HUES48 (cell line): ENCODE data around the gene BTG2.

Experiments
- H3K27ac ChIP-seq: one replicate; pipeline ENCODE4 v1.7.0; 2013; ENCODE audit warnings: low read depth, low read length, inconsistent platforms
- H3K27me3 ChIP-seq: 2 replicates; pipeline ENCODE4 v1.6.1; 2013; ENCODE audit warnings: mild to moderate bottlenecking, low read length; ENCODE audit not compliant: control insufficient read depth, insufficient read depth
- H3K36me3 ChIP-seq: 2 replicates; pipeline ENCODE4 v1.6.1; 2013; ENCODE audit warnings: low read length; ENCODE audit not compliant: control insufficient read depth, insufficient read depth
- H3K4me1 ChIP-seq: 2 replicates; pipeline ENCODE4 v1.6.1; 2013; ENCODE audit warnings: mild to moderate bottlenecking, low read length; ENCODE audit not compliant: control insufficient read depth, insufficient read depth
- H3K4me3 ChIP-seq: 2 replicates; pipeline ENCODE4 v1.5.1; 2013; ENCODE audit warnings: mild to moderate bottlenecking, low read depth, low read length
- H3K9ac ChIP-seq: 2 replicates; pipeline ENCODE4 v1.6.1; 2013; ENCODE audit warnings: mild to moderate bottlenecking, low read depth, low read length, moderate library complexity
- H3K9me3 ChIP-seq: 2 replicates; pipeline ENCODE4 v1.6.1; 2013; ENCODE audit warnings: low read length; ENCODE audit not compliant: control insufficient read depth, insufficient read depth

The BTG2 gene

GRCh38 chr1:203349166-203349565 is 43.8 kb downstream of the BTG2 start:
- Histone ChIP-seq H3K36me3 (no peaks in the 10 kb centered on the region), H3K4me1 (no peaks in the 10 kb centered on the region), H3K27me3 (no peaks in the 10 kb centered on the region), H3K27ac (no peak overlapping the region), H3K9ac (no peak overlapping the region), H3K9me3 (no peaks in the 10 kb centered on the region), H3K4me3 (no peak overlapping the region)

DNA sequence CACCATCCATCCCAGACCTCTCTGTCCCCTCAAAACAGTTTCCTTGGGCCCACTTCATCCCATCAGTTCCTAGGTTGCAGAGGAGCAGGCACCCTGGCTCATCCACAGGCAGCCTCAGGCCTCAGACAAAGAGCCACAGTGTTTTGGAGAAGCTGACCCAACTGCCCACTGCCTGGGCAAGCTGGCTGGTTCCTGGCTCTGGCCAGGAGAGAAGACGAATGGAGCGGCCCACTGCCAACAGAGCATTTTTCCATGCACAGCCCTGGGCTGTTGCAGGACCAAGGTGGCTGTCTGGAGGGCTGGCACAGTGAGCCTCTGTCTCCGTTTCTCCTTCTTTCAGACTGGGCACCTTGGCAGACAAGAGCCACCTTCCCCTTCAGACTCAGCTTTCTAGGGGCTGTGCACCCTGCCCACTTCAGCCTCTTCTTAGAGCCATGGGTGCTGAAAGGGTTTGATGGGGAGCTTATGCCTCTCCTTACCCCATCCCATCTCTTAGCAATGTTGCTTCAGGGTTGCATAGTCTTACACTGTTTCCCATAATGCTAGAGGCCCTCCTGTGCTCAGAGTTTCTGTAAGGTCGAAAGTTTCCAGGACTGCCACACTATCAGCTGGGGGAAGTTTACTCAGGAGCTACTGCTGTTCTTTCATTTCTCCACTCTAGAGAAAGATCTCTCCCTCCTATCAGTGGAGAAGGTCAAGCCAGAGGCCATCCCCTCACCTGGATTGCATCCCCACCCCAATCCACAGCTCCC is 44.6 kb downstream of the BTG2 start:
- Histone ChIP-seq H3K27me3 (no peaks in the 10 kb centered on the region), H3K9ac (no peak overlapping the region), H3K27ac (no peak overlapping the region), H3K4me1 (no peaks in the 10 kb centered on the region), H3K4me3 (no peak overlapping the region), H3K36me3 (no peaks in the 10 kb centered on the region), H3K9me3 (no peaks in the 10 kb centered on the region)

DNA sequence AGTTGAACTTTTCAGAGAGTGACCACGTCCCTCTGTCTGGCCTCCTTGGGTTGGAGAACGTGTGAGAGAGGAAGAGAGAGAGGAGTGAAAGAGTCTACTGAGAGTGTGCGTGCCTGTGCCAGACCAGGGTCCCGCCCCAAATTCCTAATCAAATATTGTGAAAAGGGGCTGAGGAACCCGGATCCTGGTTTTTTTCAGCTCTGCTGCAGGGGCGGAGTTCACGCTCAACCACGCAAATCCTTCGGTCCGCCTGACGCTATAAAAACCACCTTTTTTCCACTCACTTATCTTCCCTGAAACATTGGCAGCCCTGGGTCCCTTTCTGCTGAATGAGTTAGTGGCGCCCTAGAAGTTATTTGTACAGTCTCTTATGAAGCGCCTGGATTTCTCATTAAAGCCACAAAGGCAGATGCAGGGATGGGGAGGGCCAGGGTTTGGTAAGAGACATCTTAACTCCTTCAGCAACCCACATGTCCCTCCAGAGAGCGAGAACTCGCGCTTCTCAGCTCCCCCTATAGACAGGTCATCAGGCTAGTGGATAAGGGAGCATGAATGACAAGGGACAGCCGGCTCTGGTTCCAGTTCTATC is 45.8 kb downstream of the BTG2 start, which contains the start of gene FMOD:
Gene FMOD, minus strand, starts transcription at position 86 of the 589 bp plus-strand sequence. CDS start 2,852 bp downstream, outside the sequence.
- H3K27ac ChIP-seq, result no peak within 1 kb of the TSS
- H3K9ac ChIP-seq, result no peak within 1 kb of the TSS
- no peak within 1 kb of the TSS for H3K4me3 ChIP-seq

GRCh38 chr1:203353486-203353885 is 48.2 kb downstream of the BTG2 start:
- Histone ChIP-seq H3K36me3 (no peaks in the 10 kb centered on the region), H3K27me3 (no peaks in the 10 kb centered on the region; the same call in 1 of the 2 replicates), H3K4me1 (no peaks in the 10 kb centered on the region), H3K9ac (no peak overlapping the region), H3K4me3 (no peak overlapping the region), H3K9me3 (no peaks in the 10 kb centered on the region), H3K27ac (no peak overlapping the region)

More for the DNA sequence above, 45.8 kb downstream of the BTG2 start, which contains the start of gene FMOD:
- no peaks in the 10 kb centered on the region for H3K36me3 ChIP-seq
- H3K9me3 ChIP-seq, result no peaks in the 10 kb centered on the region
- H3K27me3 ChIP-seq, result no peaks in the 10 kb centered on the region
- H3K4me1 ChIP-seq, result no peaks in the 10 kb centered on the region

- no peak overlapping the region for H3K4me3 ChIP-seq
Observed at GRCh38 chr1:203354246-203354645, 48.9 kb downstream of the BTG2 start.

DNA sequence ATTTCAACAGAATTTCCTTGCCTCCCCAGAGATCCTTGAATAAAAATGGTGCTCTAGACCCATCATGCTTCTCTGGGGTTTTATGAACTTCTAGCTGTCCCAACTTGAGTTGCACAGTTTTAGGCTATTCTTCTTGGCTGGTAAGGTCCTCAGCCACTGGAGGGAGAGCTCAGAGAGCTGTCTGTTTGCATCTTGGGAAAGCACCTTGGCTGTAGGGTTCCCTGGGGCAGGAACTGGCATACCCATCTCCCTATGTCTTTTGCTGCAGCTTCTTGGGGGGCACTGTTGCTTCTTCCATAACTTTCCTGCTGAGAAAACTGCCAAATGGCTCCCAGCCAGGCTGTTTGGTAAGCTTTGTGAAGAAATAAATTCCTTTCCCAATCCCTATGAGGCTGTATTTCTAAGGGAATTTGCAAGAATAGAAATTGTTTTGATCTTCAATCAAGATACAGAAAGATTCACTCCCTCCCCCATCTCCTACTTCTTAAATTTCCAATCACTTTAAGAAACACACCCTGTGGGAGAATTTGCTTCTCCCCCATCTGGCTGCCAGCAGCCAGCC is 53.8 kb downstream of the BTG2 start:
- Histone ChIP-seq H3K4me3 (no peak overlapping the region), H3K27ac (no peak overlapping the region), H3K36me3 (no peaks in the 10 kb centered on the region), H3K4me1 (no peaks in the 10 kb centered on the region), H3K27me3 (no peaks in the 10 kb centered on the region; the same call in 1 of the 2 replicates), H3K9me3 (no peaks in the 10 kb centered on the region), H3K9ac (no peak overlapping the region)

More at GRCh38 chr1:203354246-203354645, 48.9 kb downstream of the BTG2 start:
- Histone ChIP-seq H3K9ac (no peak overlapping the region), H3K9me3 (no peaks in the 10 kb centered on the region), H3K27ac (no peak overlapping the region), H3K27me3 (no peaks in the 10 kb centered on the region; the same call in 1 of the 2 replicates), H3K4me1 (no peaks in the 10 kb centered on the region), H3K36me3 (no peaks in the 10 kb centered on the region)
